HG02610 (cell line): Measurements from ENCODE around the gene GPR34.
"Not testable (repeated sequence)": the region's sequence is repeated elsewhere in the genome, so short reads cannot be mapped to it uniquely, and the experiment has no call there.

ENCODE experiments used
- ATAC-seq: cut with Tn5 transposase; IDR thresholded peaks from one replicate; pipeline ENCODE4 v1.9.1; 2021; ENCODE audit warnings: mild to moderate bottlenecking, moderate library complexity; ENCODE audit not compliant: unreplicated experiment

GPR34 gene

DNA sequence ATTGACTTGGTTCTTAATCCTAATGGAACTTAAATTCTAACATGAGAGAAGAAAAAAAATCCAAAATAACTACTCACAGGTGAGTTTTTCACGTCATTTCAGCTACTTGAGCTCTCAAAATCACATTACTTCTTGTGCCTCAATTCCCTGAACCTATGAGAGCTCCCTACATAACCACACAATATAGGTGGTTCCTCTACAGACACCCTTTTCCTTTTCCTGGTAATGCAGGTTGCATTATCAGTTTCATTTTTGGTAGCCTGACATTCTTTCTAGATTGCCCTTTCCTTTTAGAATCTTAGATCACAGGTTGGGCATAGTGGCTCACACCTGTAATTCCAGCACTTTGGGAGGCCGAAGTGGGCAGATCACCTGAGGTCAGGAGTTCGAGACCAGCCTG, 4.3 kb downstream of the GPR34 start:
- no peak for ATAC-seq

- ATAC-seq, result no peak
Observed at GRCh38 chrX:41695426-41695825, 6.7 kb downstream of the GPR34 start.

- ATAC-seq, result no peak
Observed at GRCh38 chrX:41703574-41704029, 14.8 kb downstream of the GPR34 start.

GRCh38 chrX:41705042-41705441, 16.3 kb downstream of the GPR34 start:
- no peak for ATAC-seq

DNA sequence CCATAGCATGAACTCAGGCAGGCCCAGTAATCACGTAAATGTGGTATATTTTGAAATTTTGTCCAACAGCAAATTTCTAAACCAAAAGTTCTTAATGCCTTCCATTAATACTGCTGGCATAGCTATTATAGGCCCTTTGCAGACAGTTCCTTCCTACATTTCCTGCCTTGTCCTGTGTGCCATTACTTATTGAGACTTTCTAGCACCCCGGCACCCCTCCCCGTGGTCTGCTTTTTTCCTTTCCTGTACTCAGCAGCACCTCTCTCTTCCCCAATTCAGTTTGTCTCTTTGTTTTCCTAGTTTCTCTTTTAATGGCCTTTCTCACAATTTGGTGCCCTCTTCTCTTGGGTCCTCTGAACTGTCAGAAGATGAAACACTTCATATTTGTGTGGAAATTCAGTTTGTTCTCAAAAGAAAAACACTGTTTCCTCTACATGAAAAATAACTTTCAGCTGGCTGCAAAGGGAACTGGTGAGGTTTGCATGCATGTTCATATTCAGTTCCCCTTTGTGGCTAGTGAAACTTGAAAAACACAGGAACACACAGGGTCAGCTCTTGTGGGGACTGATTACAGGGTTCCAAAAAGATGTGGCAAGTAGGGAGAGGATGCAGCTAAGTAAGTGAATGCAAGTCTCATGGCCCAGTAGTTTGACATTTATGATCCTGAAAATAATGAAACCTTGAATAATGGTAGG, 17.1 kb downstream of the GPR34 start:
- peak; percentile 80 for ATAC-seq

- no peak for ATAC-seq
Observed at GRCh38 chrX:41707218-41707617, 18.4 kb downstream of the GPR34 start.

GRCh38 chrX:41708486-41708885, 19.7 kb downstream of the GPR34 start:
- ATAC-seq, result no peak

GRCh38 chrX:41711021-41711667, 22.4 kb downstream of the GPR34 start:
- ATAC-seq, result no peak

DNA sequence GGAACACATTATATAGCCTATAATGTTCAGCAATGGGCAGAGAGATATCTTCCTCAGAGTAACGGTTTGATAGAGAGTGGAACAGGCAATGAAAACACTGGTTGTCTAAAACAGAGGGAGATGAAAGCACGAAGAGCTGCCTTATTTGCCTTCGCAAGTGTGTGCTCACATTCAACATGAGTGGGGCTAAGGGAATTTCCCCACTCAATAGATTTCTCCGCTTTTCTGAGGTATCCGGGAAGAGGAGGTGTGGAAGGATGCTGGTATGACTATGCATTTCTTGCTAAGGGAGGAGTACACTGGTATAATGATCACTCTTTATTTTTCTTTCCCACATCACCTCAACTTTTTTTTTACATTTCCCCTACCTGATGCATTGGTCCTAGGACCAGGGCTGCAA, 27.4 kb downstream of the GPR34 start:
- ATAC-seq, result no peak

DNA sequence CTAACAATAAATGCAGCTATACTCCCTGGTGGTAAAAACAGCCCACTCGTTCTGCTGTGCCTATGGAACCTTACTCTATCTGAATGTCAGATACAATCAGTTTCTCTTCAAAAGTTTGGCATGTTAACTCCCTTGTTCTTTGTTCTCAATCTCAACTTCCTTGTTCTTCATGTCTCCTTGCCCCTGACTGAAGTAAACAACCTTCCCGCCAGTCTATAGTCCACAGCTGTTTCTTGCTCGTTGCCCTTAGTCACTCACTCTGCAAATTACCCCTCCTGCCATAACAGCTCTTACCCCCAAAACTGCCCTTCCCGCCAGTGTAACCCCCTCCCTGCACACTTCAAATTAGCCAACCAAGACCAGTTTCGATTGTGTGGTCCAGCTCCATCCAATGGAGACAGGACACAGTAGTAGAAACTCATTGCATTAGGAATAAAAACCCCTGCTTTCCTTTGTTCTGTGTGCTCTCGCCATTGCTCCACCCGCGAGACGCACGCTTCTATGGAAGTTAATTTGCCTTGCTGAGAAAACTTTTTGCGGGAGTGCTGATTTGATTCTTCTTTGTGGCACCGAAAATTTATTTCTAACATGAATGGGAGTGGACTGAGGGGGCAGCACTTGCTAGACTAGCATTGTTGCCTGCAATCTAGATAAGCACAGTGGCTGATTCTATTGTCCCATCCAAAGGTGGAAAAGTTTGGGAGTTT, 28.1 kb downstream of the GPR34 start:
- no peak for ATAC-seq

- no peak for ATAC-seq
Observed at GRCh38 chrX:41718481-41719235, 29.9 kb downstream of the GPR34 start.

GRCh38 chrX:41719610-41720009, 30.8 kb downstream of the GPR34 start:
- ATAC-seq, result not testable (repeated sequence)

DNA sequence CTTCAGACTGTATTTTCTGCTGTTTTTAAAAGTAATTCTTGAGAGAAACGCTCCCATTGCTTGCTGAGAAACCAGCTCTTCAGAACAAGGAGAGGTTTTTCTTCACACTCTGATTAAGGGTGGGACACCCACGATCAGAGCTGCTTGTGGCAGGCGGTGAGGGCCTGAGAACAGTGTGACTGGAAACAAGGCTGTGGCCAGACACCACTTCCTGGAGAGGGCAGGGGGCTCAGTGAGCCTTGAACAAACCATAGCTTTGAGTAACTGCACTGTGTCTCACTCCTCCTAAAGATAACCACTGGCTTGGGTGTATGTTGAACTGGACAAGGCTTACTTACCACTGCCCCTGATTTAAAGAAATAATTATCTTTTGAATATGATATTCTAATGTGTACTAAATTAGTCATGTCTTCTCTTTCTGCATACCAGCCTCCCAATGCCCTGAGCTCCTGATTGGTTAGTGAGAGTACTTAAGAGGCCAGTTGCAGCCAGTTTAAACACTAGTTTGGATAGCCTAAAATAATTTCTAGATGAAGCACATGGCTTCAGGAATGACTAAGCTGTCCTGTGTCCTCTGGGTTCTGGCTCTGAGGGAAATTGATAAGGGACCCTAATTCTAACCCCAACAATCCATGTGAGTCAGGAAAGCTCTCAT, 31.5 kb downstream of the GPR34 start:
- ATAC-seq, result peak; percentile 89

DNA sequence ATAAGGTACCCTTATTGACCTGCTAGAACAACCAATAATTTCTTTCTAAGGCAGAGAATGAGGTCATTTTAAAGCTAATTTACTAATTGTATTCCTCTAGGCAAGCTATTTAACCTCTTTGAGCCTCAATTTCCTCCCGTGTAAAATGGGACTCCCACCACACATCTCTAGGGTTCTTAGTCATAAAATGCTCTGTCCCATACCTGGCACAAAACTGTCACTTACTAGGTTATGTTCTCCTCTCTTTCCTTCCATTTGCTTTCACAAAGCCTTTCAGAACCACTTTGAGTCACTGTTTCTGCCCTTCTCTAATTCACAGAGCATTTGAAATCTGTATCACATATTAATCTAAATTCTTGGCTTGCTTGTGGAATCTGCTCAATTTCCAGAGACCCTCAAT, 32.8 kb downstream of the GPR34 start:
- no peak for ATAC-seq

- no peak for ATAC-seq
Observed at GRCh38 chrX:41722214-41722613, 33.4 kb downstream of the GPR34 start.

- ATAC-seq, result no peak
Observed at GRCh38 chrX:41722816-41723618, 34.2 kb downstream of the GPR34 start.

DNA sequence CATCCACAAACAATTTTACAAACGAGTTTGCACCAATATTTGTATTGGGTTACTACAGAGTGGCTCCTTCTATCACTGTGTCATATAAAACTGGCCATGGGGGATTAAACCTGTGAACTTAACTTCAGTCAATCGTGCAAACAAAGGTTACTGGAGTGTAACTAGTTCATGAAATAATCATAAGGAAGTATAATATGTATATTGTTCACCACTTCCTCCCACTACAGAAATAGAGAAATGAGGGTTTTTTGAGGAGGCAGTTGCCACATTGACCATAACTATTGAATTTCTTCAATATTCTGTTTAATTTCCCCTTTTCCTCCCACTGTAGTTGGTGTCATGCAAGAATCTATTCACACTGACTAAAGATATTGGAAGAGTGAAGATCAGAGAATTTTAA, 35.1 kb downstream of the GPR34 start, which contains the start of gene GPR82:
TSS of gene GPR82 (plus strand) at position 356 of the 400 bp plus-strand sequence. CDS start 2,846 bp downstream, outside the sequence.
- ATAC-seq, result no peak

- no peak for ATAC-seq
Observed at GRCh38 chrX:41728125-41728524, 39.4 kb downstream of the GPR34 start.

DNA sequence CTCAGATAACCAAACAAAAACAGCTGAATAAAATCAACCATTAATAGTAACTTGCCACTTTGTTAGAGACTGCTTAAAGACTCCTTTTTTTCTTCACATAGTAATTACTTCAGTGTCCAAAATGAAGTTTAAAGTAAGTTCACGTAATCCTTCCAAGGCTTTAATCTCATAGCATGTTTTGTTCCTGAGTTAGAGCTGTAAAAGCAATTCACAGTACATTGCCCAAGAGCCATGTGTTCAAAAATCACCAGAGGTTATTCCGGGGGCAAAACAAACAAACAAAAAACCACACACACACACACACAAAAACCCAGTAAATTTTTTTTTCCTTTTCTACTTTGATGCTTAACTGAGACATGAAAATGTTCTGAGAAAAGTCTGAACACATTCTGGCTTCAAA, 41.3 kb downstream of the GPR34 start:
- ATAC-seq, result no peak

- ATAC-seq, result no peak
Observed at GRCh38 chrX:41732260-41732659, 43.5 kb downstream of the GPR34 start.
